Measurements from ENCODE around the gene TUBB4B. TPM values are rescaled to one million over a fixed set of nuclear protein-coding genes. Genes with fewer than 3 reads are reported as not detected.

The TUBB4B gene
- total RNA-seq, 1 donor: 67.7 TPM

GRCh38 chr9:137234055-137234697 lies 6.9 kb upstream of the TUBB4B start:
- no peak for DNase-seq (ENCODE audit: insufficient read length, low spot score, missing footprints)
- H3K27me3 ChIP-seq (ENCODE audit: insufficient read depth, low read length): no peaks in the 10 kb centered on the region
- H3K4me1 ChIP-seq (ENCODE audit: insufficient read depth, low read length): peaks cover 3% of the 10 kb centered on the region
- no peaks in the 10 kb centered on the region for H3K36me3 ChIP-seq (ENCODE audit: insufficient read depth, low read length)
- TF ChIP-seq, protein P1, sequence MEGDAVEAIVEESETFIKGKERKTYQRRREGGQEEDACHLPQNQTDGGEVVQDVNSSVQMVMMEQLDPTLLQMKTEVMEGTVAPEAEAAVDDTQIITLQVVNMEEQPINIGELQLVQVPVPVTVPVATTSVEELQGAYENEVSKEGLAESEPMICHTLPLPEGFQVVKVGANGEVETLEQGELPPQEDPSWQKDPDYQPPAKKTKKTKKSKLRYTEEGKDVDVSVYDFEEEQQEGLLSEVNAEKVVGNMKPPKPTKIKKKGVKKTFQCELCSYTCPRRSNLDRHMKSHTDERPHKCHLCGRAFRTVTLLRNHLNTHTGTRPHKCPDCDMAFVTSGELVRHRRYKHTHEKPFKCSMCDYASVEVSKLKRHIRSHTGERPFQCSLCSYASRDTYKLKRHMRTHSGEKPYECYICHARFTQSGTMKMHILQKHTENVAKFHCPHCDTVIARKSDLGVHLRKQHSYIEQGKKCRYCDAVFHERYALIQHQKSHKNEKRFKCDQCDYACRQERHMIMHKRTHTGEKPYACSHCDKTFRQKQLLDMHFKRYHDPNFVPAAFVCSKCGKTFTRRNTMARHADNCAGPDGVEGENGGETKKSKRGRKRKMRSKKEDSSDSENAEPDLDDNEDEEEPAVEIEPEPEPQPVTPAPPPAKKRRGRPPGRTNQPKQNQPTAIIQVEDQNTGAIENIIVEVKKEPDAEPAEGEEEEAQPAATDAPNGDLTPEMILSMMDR (IDR thresholded peaks at IDR 0.05; ENCODE audit: extremely low read depth, low read depth, low read length): no peak
- H2AFZ ChIP-seq (ENCODE audit: low read length): no peak overlapping the region
- peaks cover 20% of the 10 kb centered on the region for H3K79me2 ChIP-seq (ENCODE audit: insufficient read depth, low read length)
- H3K4me2 ChIP-seq (ENCODE audit: insufficient read depth, low read length): no peak overlapping the region
- peaks cover 10% of the 10 kb centered on the region for H4K20me1 ChIP-seq (ENCODE audit: insufficient read depth, low read length)
- no peaks in the 10 kb centered on the region for H3K9me3 ChIP-seq (ENCODE audit: low read depth, low read length)
- H3K4me3 ChIP-seq (ENCODE audit: insufficient read depth, low read length): no peak overlapping the region
- no peak overlapping the region for H3K27ac ChIP-seq (ENCODE audit: low read depth, low read length)

DNA sequence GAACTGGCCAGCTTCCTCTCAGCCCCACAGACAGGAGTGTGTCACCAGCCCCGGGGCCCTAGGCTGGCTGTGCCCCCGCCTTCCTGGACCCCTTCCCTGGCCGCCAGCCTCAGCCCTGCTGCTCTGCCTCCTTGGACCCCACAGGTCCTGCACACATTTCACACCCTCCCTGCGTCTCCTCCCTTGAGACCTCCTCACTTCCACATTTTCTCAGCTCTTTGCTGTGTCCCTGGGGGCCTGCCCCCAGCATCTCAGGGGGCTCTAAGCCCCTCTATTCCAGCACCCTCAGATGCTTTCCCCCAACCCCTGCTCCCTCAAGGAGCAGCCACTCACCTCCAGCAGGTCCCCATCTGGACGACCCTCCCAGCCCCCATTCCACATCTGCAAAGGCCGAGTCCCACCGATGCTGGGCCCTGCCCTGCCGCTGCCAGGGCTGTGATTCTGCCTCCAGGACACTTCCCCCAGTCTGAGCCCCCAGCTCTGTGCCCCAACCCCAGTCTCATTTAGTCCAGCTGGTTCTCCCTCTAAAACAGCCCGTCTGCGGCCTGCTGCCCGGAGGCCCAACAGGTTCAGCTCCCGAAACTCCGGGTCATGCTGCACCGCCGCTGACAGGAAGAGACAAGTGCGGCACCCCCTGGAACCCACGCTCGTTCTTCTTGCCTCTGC lies 6.2 kb upstream of the TUBB4B start:
- Histone ChIP-seq H3K9me3 (ENCODE audit: low read depth, low read length) (no peaks in the 10 kb centered on the region), H4K20me1 (ENCODE audit: insufficient read depth, low read length) (peaks cover 10% of the 10 kb centered on the region), H3K4me1 (ENCODE audit: insufficient read depth, low read length) (peaks cover 3% of the 10 kb centered on the region), H2AFZ (ENCODE audit: low read length) (no peak overlapping the region), H3K4me3 (ENCODE audit: insufficient read depth, low read length) (no peak overlapping the region), H3K79me2 (ENCODE audit: insufficient read depth, low read length) (peaks cover 20% of the 10 kb centered on the region), H3K36me3 (ENCODE audit: insufficient read depth, low read length) (no peaks in the 10 kb centered on the region), H3K27ac (ENCODE audit: low read depth, low read length) (no peak overlapping the region), H3K4me2 (ENCODE audit: insufficient read depth, low read length) (no peak overlapping the region), H3K27me3 (ENCODE audit: insufficient read depth, low read length) (no peaks in the 10 kb centered on the region)
- DNase-seq (ENCODE audit: insufficient read length, low spot score, missing footprints): no peak
- TF ChIP-seq, protein P1 (IDR thresholded peaks at IDR 0.05; ENCODE audit: extremely low read depth, low read depth, low read length): no peak

- TF ChIP-seq, protein P1 (IDR thresholded peaks at IDR 0.05; ENCODE audit: extremely low read depth, low read depth, low read length): no peak
- H3K4me3 ChIP-seq (ENCODE audit: insufficient read depth, low read length): no peak overlapping the region
Measured at GRCh38 chr9:137235424-137236237, 5.5 kb upstream of the TUBB4B start.

More at GRCh38 chr9:137235424-137236237, 5.5 kb upstream of the TUBB4B start:
- DNase-seq (ENCODE audit: insufficient read length, low spot score, missing footprints): no peak
- H3K4me1 ChIP-seq (ENCODE audit: insufficient read depth, low read length): peaks cover 3% of the 10 kb centered on the region
- H2AFZ ChIP-seq (ENCODE audit: low read length): no peak overlapping the region
- no peak overlapping the region for H3K4me2 ChIP-seq (ENCODE audit: insufficient read depth, low read length)
- no peaks in the 10 kb centered on the region for H3K27me3 ChIP-seq (ENCODE audit: insufficient read depth, low read length)
- no peak overlapping the region for H3K27ac ChIP-seq (ENCODE audit: low read depth, low read length)
- H4K20me1 ChIP-seq (ENCODE audit: insufficient read depth, low read length): peaks cover 10% of the 10 kb centered on the region
- no peaks in the 10 kb centered on the region for H3K9me3 ChIP-seq (ENCODE audit: low read depth, low read length)
- H3K79me2 ChIP-seq (ENCODE audit: insufficient read depth, low read length): peaks cover 20% of the 10 kb centered on the region
- no peaks in the 10 kb centered on the region for H3K36me3 ChIP-seq (ENCODE audit: insufficient read depth, low read length)
